CD14-positive monocyte (primary cell): ENCODE data around the gene PRSS48. TPM values are rescaled to one million over a fixed set of nuclear protein-coding genes. Genes with fewer than 3 reads are reported as not detected.

ENCODE experiments used
- DNase-seq, 3 donors: peaks; one replicate each; pipeline ENCODE4 v3.0.0-alpha.2; 2011 to 2022
- H2AFZ ChIP-seq: 2 replicates; pipeline ENCODE4 v1.6.0; 2012; ENCODE audit warnings: mild to moderate bottlenecking, low read depth, low read length, inconsistent platforms; ENCODE audit not compliant: insufficient read depth, poor library complexity, severe bottlenecking
- H3K27ac ChIP-seq, 2 donors: 1 replicate in 1 of 2; 2 replicates in 1 of 2; pipeline ENCODE4 v1.5.1; 2012 to 2013; ENCODE audit warnings: low read length in 2 of 2, control low read depth in 1 of 2, inconsistent platforms in 1 of 2, low read depth in 1 of 2, mild to moderate bottlenecking in 1 of 2
- H3K27me3 ChIP-seq, 2 donors: one replicate each; pipeline versions ENCODE4 v1.6.0 to v1.6.1; 2011 to 2013; ENCODE audit warnings: low read length in 2 of 2; ENCODE audit not compliant: control insufficient read depth in 2 of 2, insufficient read depth in 2 of 2
- H3K36me3 ChIP-seq, 2 donors: replicated peaks in 1 of 2; 1 replicate in 1 of 2; 2 replicates in 1 of 2; pipeline versions ENCODE4 v1.5.1 to v1.6.1; 2012 to 2013; ENCODE audit warnings: low read length in 2 of 2, control low read depth in 1 of 2, inconsistent platforms in 1 of 2, mild to moderate bottlenecking in 1 of 2; ENCODE audit not compliant: insufficient read depth in 2 of 2, control insufficient read depth in 1 of 2
- H3K4me1 ChIP-seq, 2 donors: 1 replicate in 1 of 2; 2 replicates in 1 of 2; pipeline versions ENCODE4 v1.5.1 to v1.6.1; 2012 to 2013; ENCODE audit warnings: low read length in 2 of 2, control low read depth in 1 of 2, inconsistent platforms in 1 of 2, mild to moderate bottlenecking in 1 of 2, moderate library complexity in 1 of 2; ENCODE audit not compliant: insufficient read depth in 2 of 2, control insufficient read depth in 1 of 2
- H3K4me2 ChIP-seq: replicated peaks from 2 replicates; pipeline ENCODE3; 2012; ENCODE audit warnings: low read length, moderate library complexity, mild to moderate bottlenecking; ENCODE audit not compliant: poor library complexity, severe bottlenecking; ENCODE audit errors: extremely low read depth
- H3K4me3 ChIP-seq, 3 experiments: fragments of 200-600 bp in 1 of 3; sonication (generic) in 1 of 3; replicated peaks in 1 of 3; 1 replicate in 2 of 3; 2 replicates in 1 of 3; pipeline ENCODE4 v1.5.1; 2011 to 2013; ENCODE audit warnings: low read length in 3 of 3, mild to moderate bottlenecking in 3 of 3, control low read depth in 2 of 3, low read depth in 2 of 3, inconsistent platforms in 1 of 3, moderate library complexity in 1 of 3
- H3K79me2 ChIP-seq: 2 replicates; pipeline ENCODE4 v1.6.0; 2012; ENCODE audit warnings: mild to moderate bottlenecking, control low read depth, inconsistent platforms, low read length, moderate library complexity; ENCODE audit not compliant: insufficient read depth
- H3K9ac ChIP-seq: 2 replicates; pipeline ENCODE4 v1.6.0; 2017; ENCODE audit warnings: low read length, mild to moderate bottlenecking; ENCODE audit not compliant: insufficient read depth, poor library complexity, severe bottlenecking
- H3K9me3 ChIP-seq, 2 donors: replicated peaks in 1 of 2; 1 replicate in 1 of 2; 2 replicates in 1 of 2; pipeline versions ENCODE4 v1.5.1 to v1.6.1; 2012 to 2013; ENCODE audit warnings: low read length in 2 of 2, control low read depth in 1 of 2; ENCODE audit not compliant: control insufficient read depth in 1 of 2, insufficient read depth in 1 of 2
- H4K20me1 ChIP-seq: 2 replicates; pipeline ENCODE4 v1.6.0; 2012; ENCODE audit warnings: mild to moderate bottlenecking, low read length, control low read depth, moderate library complexity; ENCODE audit not compliant: insufficient read depth
- H3K27ac Mint-ChIP-seq, 7 donors: one replicate each; pipeline ENCODE4 v1.8.0; 2020; ENCODE audit warnings: mild to moderate bottlenecking in 7 of 7, mixed read lengths in 7 of 7, moderate library complexity in 6 of 7, inconsistent platforms in 2 of 7
- H3K27me3 Mint-ChIP-seq, 3 donors: one replicate each; pipeline ENCODE4 v1.8.0; 2021 to 2022; ENCODE audit warnings: low read depth in 3 of 3, mild to moderate bottlenecking in 3 of 3, mixed read lengths in 3 of 3, moderate library complexity in 3 of 3, inconsistent platforms in 1 of 3
- H3K36me3 Mint-ChIP-seq, 2 donors: one replicate each; pipeline ENCODE4 v1.8.0; 2020; ENCODE audit warnings: mixed read lengths in 2 of 2, inconsistent platforms in 1 of 2, mild to moderate bottlenecking in 1 of 2
- H3K4me1 Mint-ChIP-seq: one replicate; pipeline ENCODE4 v1.8.0; 2020; ENCODE audit warnings: mild to moderate bottlenecking, mixed read lengths
- H3K4me3 Mint-ChIP-seq, 2 donors: one replicate each; pipeline ENCODE4 v1.8.0; 2020; ENCODE audit warnings: mild to moderate bottlenecking in 2 of 2, mixed read lengths in 2 of 2, moderate library complexity in 1 of 2
- H3K9me3 Mint-ChIP-seq, 7 donors: one replicate each; pipeline ENCODE4 v1.8.0; 2020 to 2022; ENCODE audit warnings: mixed read lengths in 7 of 7, mild to moderate bottlenecking in 6 of 7, moderate library complexity in 6 of 7, inconsistent platforms in 2 of 7
- CTCF ChIP-seq: fragments of 200-600 bp; IDR thresholded peaks from one replicate; pipeline ENCODE4 v1.8.0; 2022; ENCODE audit warnings: antibody characterized with exemption, mild to moderate bottlenecking
- intact Hi-C, 2 donors: fragments of 100-400 bp; cut with micrococcal nuclease; formaldehyde crosslinking; loops; one replicate each; pipeline versions ENCODE4 v1.15.0 to v1.15.1; 2023
- polyA plus RNA-seq, 3 donors: library from polyadenylated mRNA; depleted of rRNA in 1 of 3; unstranded in 2 of 3; stranded (reverse) in 1 of 3; fragments of 300-500 nt in 2 of 3; fragments of >200 nt in 1 of 3; fragmentation: Illumina TruSeq in 2 of 3; gene quantifications; 1 replicate in 2 of 3; 2 replicates in 1 of 3; pipeline ENCODE4 v1.2.3, GENCODE V29; 2012 to 2021

The PRSS48 gene
- polyA plus RNA-seq, 3 donors, result not detected

- TF ChIP-seq CTCF, result no peak
- no peaks in the 10 kb centered on the region for H3K36me3 Mint-ChIP-seq
- no peak for DNase-seq
- no peak overlapping the region for H3K4me3 Mint-ChIP-seq
- H3K9me3 Mint-ChIP-seq, result peaks cover 3 to 17% (median 7%) of the 10 kb centered on the region in 7 donors
- H3K4me1 Mint-ChIP-seq, result no peaks in the 10 kb centered on the region
- Histone ChIP-seq H4K20me1 (no peaks in the 10 kb centered on the region), H3K27ac (no peak overlapping the region), H2AFZ (no peak overlapping the region), H3K79me2 (no peaks in the 10 kb centered on the region), H3K4me3 (no peak overlapping the region), H3K9ac (no peak overlapping the region), H3K36me3 (no peaks in the 10 kb centered on the region), H3K9me3 (peaks cover 0 to 7% of the 10 kb centered on the region in 2 donors), H3K27me3 (no peaks in the 10 kb centered on the region), H3K4me1 (no peaks in the 10 kb centered on the region), H3K4me2 (no peak overlapping the region)
- H3K27ac Mint-ChIP-seq, result no peak overlapping the region
- intact Hi-C loops, result no loop called here
- peaks cover 0 to 4% (median 2%) of the 10 kb centered on the region in 3 donors for H3K27me3 Mint-ChIP-seq
Observed at GRCh38 chr4:151304226-151304625, 27.3 kb downstream of the PRSS48 start.

- H3K4me3 Mint-ChIP-seq, result no peak overlapping the region
- H3K4me3 ChIP-seq, result no peak overlapping the region
- no peaks in the 10 kb centered on the region for H3K36me3 Mint-ChIP-seq
- TF ChIP-seq CTCF, result no peak
- H3K27ac Mint-ChIP-seq, result no peak overlapping the region
- H3K27ac ChIP-seq, result no peak overlapping the region
- H3K27me3 Mint-ChIP-seq, result peaks cover 0 to 4% (median 2%) of the 10 kb centered on the region in 3 donors
- H3K9me3 ChIP-seq, result peaks cover 0 to 7% of the 10 kb centered on the region in 2 donors
- no peak overlapping the region for H2AFZ ChIP-seq
- intact Hi-C loops, result no loop called here
- no peaks in the 10 kb centered on the region for H3K79me2 ChIP-seq
- no peaks in the 10 kb centered on the region for H3K4me1 ChIP-seq
- H3K9me3 Mint-ChIP-seq, result peaks cover 3 to 14% (median 7%) of the 10 kb centered on the region in 7 donors
- H3K4me2 ChIP-seq, result no peak overlapping the region
- no peaks in the 10 kb centered on the region for H3K36me3 ChIP-seq
- H4K20me1 ChIP-seq, result no peaks in the 10 kb centered on the region
- no peaks in the 10 kb centered on the region for H3K27me3 ChIP-seq
- no peaks in the 10 kb centered on the region for H3K4me1 Mint-ChIP-seq
- no peak for DNase-seq
- no peak overlapping the region for H3K9ac ChIP-seq
Observed at GRCh38 chr4:151304755-151305154, 27.8 kb downstream of the PRSS48 start.
